HepG2 (cell line): ENCODE measurements around the gene CAPS2. TPM values are rescaled to one million over a fixed set of nuclear protein-coding genes. Genes with fewer than 3 reads are reported as not detected.

Source experiments
- KDM3A ChIP-seq: IDR thresholded peaks from 2 replicates; pipeline ENCODE4 v1.6.1; 2018; ENCODE audit warnings: low read depth, missing compliant biosample characterization
- MEIS2 ChIP-seq: sonication (generic); formaldehyde crosslinking; IDR thresholded peaks from 2 replicates; pipeline ENCODE4 v1.9.0; 2021; ENCODE audit warnings: mild to moderate bottlenecking, missing genetic modification reagents
- NFRKB ChIP-seq: fragments of 450-650 bp; IDR thresholded peaks from 2 replicates; pipeline ENCODE4 v1.6.1; 2017
- ONECUT2 ChIP-seq: sonication (generic); formaldehyde crosslinking; IDR thresholded peaks from 2 replicates; pipeline ENCODE4 v1.4.0; 2020; ENCODE audit warnings: missing genetic modification reagents
- PAWR ChIP-seq: sonication (generic); formaldehyde crosslinking; IDR thresholded peaks from 2 replicates; pipeline ENCODE4 v1.4.0; 2020; ENCODE audit warnings: missing genetic modification reagents, mild to moderate bottlenecking, borderline replicate concordance
- RARG ChIP-seq: sonication (generic); formaldehyde crosslinking; IDR thresholded peaks from 2 replicates; pipeline ENCODE4 v1.4.0; 2020; ENCODE audit warnings: low read depth, mild to moderate bottlenecking, missing genetic modification reagents
- STAG1 ChIP-seq: sonication (generic); formaldehyde crosslinking; IDR thresholded peaks from 2 replicates; pipeline ENCODE4 v1.4.0; 2020; ENCODE audit warnings: missing genetic modification reagents
- SUZ12 ChIP-seq: fragments of 150-350 bp; IDR thresholded peaks from 2 replicates; pipeline ENCODE4 v1.6.1; 2014; ENCODE audit warnings: low read depth, low read length
- THYN1 ChIP-seq: sonication (generic); formaldehyde crosslinking; IDR thresholded peaks from 2 replicates; pipeline ENCODE4 v1.8.1; 2023; ENCODE audit warnings: low read depth, mild to moderate bottlenecking, moderate library complexity, missing genetic modification reagents, borderline replicate concordance
- TSC22D2 ChIP-seq: sonication (generic); formaldehyde crosslinking; IDR thresholded peaks from 2 replicates; pipeline ENCODE4 v1.5.1; 2020; ENCODE audit warnings: missing genetic modification reagents, mild to moderate bottlenecking, borderline replicate concordance
- XBP1 ChIP-seq: sonication (generic); formaldehyde crosslinking; IDR thresholded peaks from 2 replicates; pipeline ENCODE4 v1.5.0; 2020; ENCODE audit warnings: missing genetic modification reagents
- XRCC5 ChIP-seq: fragments of 200-400 bp; formaldehyde crosslinking; optimal IDR thresholded peaks from 2 replicates; pipeline ENCODE3; 2017; ENCODE audit warnings: mild to moderate bottlenecking, low read length
- ZNF10 ChIP-seq: sonication (generic); formaldehyde crosslinking; IDR thresholded peaks from 2 replicates; pipeline ENCODE4 v1.4.0; 2020; ENCODE audit warnings: mild to moderate bottlenecking, low read depth, missing genetic modification reagents, borderline replicate concordance
- ZNF510 ChIP-seq: sonication (generic); formaldehyde crosslinking; IDR thresholded peaks from 2 replicates; pipeline ENCODE4 v1.4.0; 2020; ENCODE audit warnings: low read depth, mild to moderate bottlenecking, missing genetic modification reagents
- ZNF615 ChIP-seq: sonication (generic); formaldehyde crosslinking; IDR thresholded peaks from 2 replicates; pipeline ENCODE4 v1.5.0; 2020; ENCODE audit warnings: mild to moderate bottlenecking, missing genetic modification reagents, borderline replicate concordance
- ZNF788 ChIP-seq: sonication (generic); formaldehyde crosslinking; IDR thresholded peaks from 2 replicates; pipeline ENCODE4 v1.5.0; 2020; ENCODE audit warnings: mild to moderate bottlenecking, missing genetic modification reagents, borderline replicate concordance
- ZSCAN22 ChIP-seq: sonication (generic); formaldehyde crosslinking; IDR thresholded peaks from 2 replicates; pipeline ENCODE4 v1.4.0; 2020; ENCODE audit warnings: mild to moderate bottlenecking, missing genetic modification reagents
- ZSCAN29 ChIP-seq: sonication (generic); formaldehyde crosslinking; conservative IDR thresholded peaks from 2 replicates; pipeline ENCODE4 v1.4.0; 2020; ENCODE audit warnings: mild to moderate bottlenecking, missing genetic modification reagents
- polyA plus RNA-seq, 8 experiments: library from polyadenylated mRNA; depleted of rRNA in 3 of 8; stranded (reverse) in 7 of 8; unstranded in 1 of 8; fragments of >200 nt; fragmentation: Illumina TruSeq in 4 of 8; extraction: Trizol in 4 of 8; gene quantifications; 2 replicates each; pipeline versions ENCODE4 v1.2.1 to v1.2.3, GENCODE V29; 2011 to 2016; ENCODE audit warnings: low read depth in 4 of 8, missing spikeins in 1 of 8, mixed read lengths in 1 of 8; ENCODE audit not compliant: insufficient read depth in 1 of 8
- total RNA-seq, 5 experiments: library from RNA; depleted of rRNA; stranded (reverse); fragments of >200 nt; fragmentation: Illumina TruSeq; extraction: Trizol; gene quantifications; 2 replicates each; pipeline ENCODE4 v1.2.3, GENCODE V29; 2016; ENCODE audit warnings: low read depth in 1 of 5
- TF ChIP-seq, protein P1 (sequence below): sonication (generic); formaldehyde crosslinking; IDR thresholded peaks from 2 replicates; pipeline ENCODE4 v1.9.0; 2022; ENCODE audit warnings: missing genetic modification reagents, mild to moderate bottlenecking, borderline replicate concordance
- TF ChIP-seq, protein P2 (sequence below): sonication (generic); formaldehyde crosslinking; IDR thresholded peaks from 2 replicates; pipeline ENCODE4 v1.9.0; 2021; ENCODE audit warnings: mild to moderate bottlenecking, missing genetic modification reagents

Gene CAPS2
- total and polyA plus RNA-seq, 2 of the 13 experiments (the other 11 are each of a cell fraction or from before 2014, with no cell fraction given): 0.11 TPM; not detected in 1

DNA sequence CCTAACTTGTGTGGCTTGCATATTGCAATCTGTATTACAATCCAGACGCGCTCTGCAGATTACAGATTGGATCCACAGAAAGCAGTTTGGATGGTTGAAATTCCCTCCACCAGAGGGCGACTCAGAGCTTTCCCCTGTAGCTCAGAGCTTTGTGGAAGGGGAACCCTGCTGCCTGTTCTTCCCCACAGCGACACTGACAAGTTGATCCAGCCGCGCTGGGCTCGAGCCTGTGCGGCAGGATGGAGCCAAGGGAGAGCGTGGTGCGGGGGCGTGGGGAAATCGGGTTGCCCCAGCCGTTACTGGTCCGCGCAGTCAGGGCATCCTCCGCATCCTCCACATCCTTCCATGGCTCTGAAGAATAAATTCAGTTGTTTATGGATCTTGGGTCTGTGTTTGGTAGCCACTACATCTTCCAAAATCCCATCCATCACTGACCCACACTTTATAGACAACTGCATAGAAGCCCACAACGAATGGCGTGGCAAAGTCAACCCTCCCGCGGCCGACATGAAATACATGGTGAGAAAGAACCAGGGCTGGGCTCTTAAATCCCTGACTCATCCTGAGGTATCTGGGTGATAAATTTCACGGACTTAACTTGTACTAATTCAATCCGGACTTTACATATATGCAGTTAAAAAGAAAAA lies 4.4 kb upstream of the CAPS2 start, which contains the start of gene GLIPR1L1 (continued):
- TF ChIP-seq, protein P1, sequence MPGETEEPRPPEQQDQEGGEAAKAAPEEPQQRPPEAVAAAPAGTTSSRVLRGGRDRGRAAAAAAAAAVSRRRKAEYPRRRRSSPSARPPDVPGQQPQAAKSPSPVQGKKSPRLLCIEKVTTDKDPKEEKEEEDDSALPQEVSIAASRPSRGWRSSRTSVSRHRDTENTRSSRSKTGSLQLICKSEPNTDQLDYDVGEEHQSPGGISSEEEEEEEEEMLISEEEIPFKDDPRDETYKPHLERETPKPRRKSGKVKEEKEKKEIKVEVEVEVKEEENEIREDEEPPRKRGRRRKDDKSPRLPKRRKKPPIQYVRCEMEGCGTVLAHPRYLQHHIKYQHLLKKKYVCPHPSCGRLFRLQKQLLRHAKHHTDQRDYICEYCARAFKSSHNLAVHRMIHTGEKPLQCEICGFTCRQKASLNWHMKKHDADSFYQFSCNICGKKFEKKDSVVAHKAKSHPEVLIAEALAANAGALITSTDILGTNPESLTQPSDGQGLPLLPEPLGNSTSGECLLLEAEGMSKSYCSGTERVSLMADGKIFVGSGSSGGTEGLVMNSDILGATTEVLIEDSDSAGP (CRISPR knock-in tag): 0 out of 2 replicates have a peak, but pooled peaks have one; percentile 16
- TF ChIP-seq STAG1 (CRISPR knock-in tag) (peak; percentile 73), ONECUT2 (CRISPR knock-in tag) (no peak), MEIS2 (CRISPR knock-in tag) (no peak), SUZ12 (no peak), TSC22D2 (CRISPR knock-in tag) (no peak), NFRKB (no peak), KDM3A (CRISPR knock-in tag) (no peak), PAWR (CRISPR knock-in tag) (no peak), ZNF615 (CRISPR knock-in tag) (no peak), THYN1 (CRISPR knock-in tag) (no peak), RARG (no peak), ZSCAN29 (CRISPR knock-in tag) (no peak), XRCC5 (peak; percentile 89), ZNF10 (CRISPR knock-in tag) (no peak), XBP1 (no peak), ZSCAN22 (no peak), ZNF788 (CRISPR knock-in tag) (no peak), ZNF510 (CRISPR knock-in tag) (no peak)
- TF ChIP-seq, protein P2, sequence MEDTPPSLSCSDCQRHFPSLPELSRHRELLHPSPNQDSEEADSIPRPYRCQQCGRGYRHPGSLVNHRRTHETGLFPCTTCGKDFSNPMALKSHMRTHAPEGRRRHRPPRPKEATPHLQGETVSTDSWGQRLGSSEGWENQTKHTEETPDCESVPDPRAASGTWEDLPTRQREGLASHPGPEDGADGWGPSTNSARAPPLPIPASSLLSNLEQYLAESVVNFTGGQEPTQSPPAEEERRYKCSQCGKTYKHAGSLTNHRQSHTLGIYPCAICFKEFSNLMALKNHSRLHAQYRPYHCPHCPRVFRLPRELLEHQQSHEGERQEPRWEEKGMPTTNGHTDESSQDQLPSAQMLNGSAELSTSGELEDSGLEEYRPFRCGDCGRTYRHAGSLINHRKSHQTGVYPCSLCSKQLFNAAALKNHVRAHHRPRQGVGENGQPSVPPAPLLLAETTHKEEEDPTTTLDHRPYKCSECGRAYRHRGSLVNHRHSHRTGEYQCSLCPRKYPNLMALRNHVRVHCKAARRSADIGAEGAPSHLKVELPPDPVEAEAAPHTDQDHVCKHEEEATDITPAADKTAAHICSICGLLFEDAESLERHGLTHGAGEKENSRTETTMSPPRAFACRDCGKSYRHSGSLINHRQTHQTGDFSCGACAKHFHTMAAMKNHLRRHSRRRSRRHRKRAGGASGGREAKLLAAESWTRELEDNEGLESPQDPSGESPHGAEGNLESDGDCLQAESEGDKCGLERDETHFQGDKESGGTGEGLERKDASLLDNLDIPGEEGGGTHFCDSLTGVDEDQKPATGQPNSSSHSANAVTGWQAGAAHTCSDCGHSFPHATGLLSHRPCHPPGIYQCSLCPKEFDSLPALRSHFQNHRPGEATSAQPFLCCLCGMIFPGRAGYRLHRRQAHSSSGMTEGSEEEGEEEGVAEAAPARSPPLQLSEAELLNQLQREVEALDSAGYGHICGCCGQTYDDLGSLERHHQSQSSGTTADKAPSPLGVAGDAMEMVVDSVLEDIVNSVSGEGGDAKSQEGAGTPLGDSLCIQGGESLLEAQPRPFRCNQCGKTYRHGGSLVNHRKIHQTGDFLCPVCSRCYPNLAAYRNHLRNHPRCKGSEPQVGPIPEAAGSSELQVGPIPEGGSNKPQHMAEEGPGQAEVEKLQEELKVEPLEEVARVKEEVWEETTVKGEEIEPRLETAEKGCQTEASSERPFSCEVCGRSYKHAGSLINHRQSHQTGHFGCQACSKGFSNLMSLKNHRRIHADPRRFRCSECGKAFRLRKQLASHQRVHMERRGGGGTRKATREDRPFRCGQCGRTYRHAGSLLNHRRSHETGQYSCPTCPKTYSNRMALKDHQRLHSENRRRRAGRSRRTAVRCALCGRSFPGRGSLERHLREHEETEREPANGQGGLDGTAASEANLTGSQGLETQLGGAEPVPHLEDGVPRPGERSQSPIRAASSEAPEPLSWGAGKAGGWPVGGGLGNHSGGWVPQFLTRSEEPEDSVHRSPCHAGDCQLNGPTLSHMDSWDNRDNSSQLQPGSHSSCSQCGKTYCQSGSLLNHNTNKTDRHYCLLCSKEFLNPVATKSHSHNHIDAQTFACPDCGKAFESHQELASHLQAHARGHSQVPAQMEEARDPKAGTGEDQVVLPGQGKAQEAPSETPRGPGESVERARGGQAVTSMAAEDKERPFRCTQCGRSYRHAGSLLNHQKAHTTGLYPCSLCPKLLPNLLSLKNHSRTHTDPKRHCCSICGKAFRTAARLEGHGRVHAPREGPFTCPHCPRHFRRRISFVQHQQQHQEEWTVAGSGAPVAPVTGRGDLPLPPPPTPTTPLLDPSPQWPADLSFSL (CRISPR knock-in tag): no peak
